PC-9 (cell line): ENCODE data around the gene SIAH3. TPM values are rescaled to one million over a fixed set of nuclear protein-coding genes. Genes with fewer than 3 reads are reported as not detected.

Experiments
- BruUV-seq: library from RNA; stranded (reverse); fragments of 400-500 nt; replicated peaks from 2 replicates; lab custom pipeline; 2021; lab: Mats Ljungman, UMichigan
- CTCF ChIA-PET: fragments of 300-600 bp; sonication (Branson Sonifier 250); formaldehyde crosslinking; loops from one replicate; lab custom pipeline; 2022; ENCODE audit warnings: antibody characterized with exemption; lab: Charles Lee
- POLR2A ChIA-PET: fragments of 300-600 bp; sonication (Branson Sonifier 250); formaldehyde crosslinking; loops from one replicate; lab custom pipeline; 2022; ENCODE audit warnings: antibody characterized with exemption; ENCODE audit not compliant: unreplicated experiment; lab: Charles Lee
- DNase-seq, 2 experiments: peaks; one replicate each; pipeline versions ENCODE4 v3.0.0 to v3.0.0-alpha.2; 2015 to 2022; ENCODE audit warnings: mixed read lengths in 1 of 2
- H2AFZ ChIP-seq: fragments of 200-600 bp; sonication (generic); 2 replicates; pipeline ENCODE4 v1.8.1; 2017; ENCODE audit warnings: antibody characterized with exemption
- H3F3A ChIP-seq: fragments of 200-600 bp; sonication (generic); 2 replicates; pipeline ENCODE4 v1.8.1; 2017; ENCODE audit warnings: antibody characterized with exemption, mild to moderate bottlenecking, low read depth; ENCODE audit not compliant: insufficient read depth
- H3K27ac ChIP-seq: fragments of 200-600 bp; sonication (generic); 2 replicates; pipeline ENCODE4 v1.6.1; 2016; ENCODE audit warnings: mixed run types
- H3K27me3 ChIP-seq: fragments of 200-600 bp; sonication (generic); 2 replicates; pipeline ENCODE4 v1.6.1; 2016; ENCODE audit warnings: low read depth, mixed run types; ENCODE audit not compliant: insufficient read depth
- H3K36me3 ChIP-seq: fragments of 200-600 bp; sonication (generic); 2 replicates; pipeline ENCODE4 v1.6.1; 2016; ENCODE audit warnings: low read depth, mixed run types
- H3K4me1 ChIP-seq: fragments of 200-600 bp; sonication (generic); replicated peaks from 2 replicates; pipeline ENCODE4 v1.6.1; 2016; ENCODE audit warnings: mixed run types; ENCODE audit not compliant: insufficient read depth
- H3K4me2 ChIP-seq: fragments of 200-600 bp; sonication (generic); 2 replicates; pipeline ENCODE4 v1.6.1; 2017; ENCODE audit warnings: mixed run types
- H3K4me3 ChIP-seq: fragments of 200-600 bp; sonication (generic); 2 replicates; pipeline ENCODE4 v1.6.1; 2016; ENCODE audit warnings: mixed run types
- H3K79me2 ChIP-seq: fragments of 200-600 bp; sonication (generic); 2 replicates; pipeline ENCODE4 v1.6.1; 2017; ENCODE audit warnings: low read depth, mixed run types
- H3K9me2 ChIP-seq: fragments of 200-600 bp; sonication (generic); 2 replicates; pipeline ENCODE4 v1.8.1; 2017; ENCODE audit warnings: mild to moderate bottlenecking; ENCODE audit not compliant: insufficient read depth
- H3K9me3 ChIP-seq: fragments of 200-600 bp; sonication (generic); 2 replicates; pipeline ENCODE4 v1.8.1; 2016; ENCODE audit warnings: low read depth; ENCODE audit not compliant: insufficient read depth
- H4K20me1 ChIP-seq: fragments of 200-600 bp; sonication (generic); 2 replicates; pipeline ENCODE4 v1.8.1; 2017; ENCODE audit not compliant: insufficient read depth
- CTCF ChIP-seq: fragments of 200-600 bp; sonication (generic); conservative IDR thresholded peaks from 2 replicates; pipeline ENCODE4 v1.6.1; 2017; ENCODE audit warnings: mixed run types, antibody characterized with exemption, mild to moderate bottlenecking, moderate library complexity
- EZH2 ChIP-seq: fragments of 200-600 bp; sonication (generic); IDR thresholded peaks from 2 replicates; pipeline ENCODE4 v1.8.0; 2017; ENCODE audit warnings: antibody characterized with exemption, low read depth
- intact Hi-C: fragments of 100-400 bp; cut with micrococcal nuclease; formaldehyde crosslinking; loops from one replicate; pipeline ENCODE4 v1.10.0; 2022; ENCODE audit not compliant: unreplicated experiment
- total RNA-seq: library from RNA; stranded (reverse); gene quantifications from 2 replicates; pipeline ENCODE4 v1.2.3, GENCODE V29; 2021

Gene SIAH3
- total RNA-seq, 1 experiment from 2014 or later: not detected

DNA sequence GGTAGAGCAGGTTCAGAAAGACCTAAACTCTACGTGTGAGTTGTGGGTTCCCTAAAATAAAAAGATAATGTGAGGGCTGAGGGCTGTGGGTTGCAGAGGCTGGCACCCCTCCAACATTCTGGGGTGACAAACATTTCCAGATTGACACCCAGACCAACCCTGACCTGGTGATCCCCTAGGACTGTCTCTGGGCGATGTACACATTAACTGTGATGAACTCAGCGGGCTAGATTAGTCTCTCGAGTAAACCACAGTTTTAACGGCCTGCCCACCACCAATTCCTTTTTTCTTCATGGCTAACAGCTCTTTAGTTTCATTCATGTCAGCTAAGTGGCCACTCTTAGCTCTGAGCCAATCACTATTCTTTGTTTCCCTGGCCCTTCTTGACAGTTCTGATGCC is 24.8 kb downstream of the SIAH3 start:
- Histone ChIP-seq H3K4me2 (no peak overlapping the region), H4K20me1 (no peaks in the 10 kb centered on the region), H3K9me3 (no peaks in the 10 kb centered on the region), H3K4me3 (no peak overlapping the region), H3K4me1 (no peaks in the 10 kb centered on the region), H3K27ac (no peak overlapping the region), H2AFZ (no peak overlapping the region), H3K9me2 (no peaks in the 10 kb centered on the region), H3K36me3 (no peaks in the 10 kb centered on the region), H3K79me2 (no peaks in the 10 kb centered on the region), H3F3A (no peaks in the 10 kb centered on the region), H3K27me3 (no peaks in the 10 kb centered on the region; the same call in 1 of the 2 replicates)
- CTCF ChIA-PET: no interaction called here
- intact Hi-C loops: no loop called here
- DNase-seq: no peak
- POLR2A ChIA-PET: no interaction called here
- TF ChIP-seq CTCF: no peak
- no peak for TF ChIP-seq EZH2
- no TSS peak for BruUV-seq

GRCh38 chr13:45825387-45825650 is 26.2 kb downstream of the SIAH3 start:
- H3K4me3 ChIP-seq: no peak overlapping the region
- intact Hi-C loops: no loop called here
- no peak overlapping the region for H3K4me2 ChIP-seq
- no peak for DNase-seq
- H3K27ac ChIP-seq: no peak overlapping the region
- H3K36me3 ChIP-seq: no peaks in the 10 kb centered on the region
- no peak for TF ChIP-seq CTCF
- no peak for TF ChIP-seq EZH2
- no peaks in the 10 kb centered on the region for H3K9me2 ChIP-seq
- no peaks in the 10 kb centered on the region for H3K79me2 ChIP-seq
- H2AFZ ChIP-seq: no peak overlapping the region
- POLR2A ChIA-PET: no interaction called here
- no peaks in the 10 kb centered on the region for H3K4me1 ChIP-seq
- CTCF ChIA-PET: no interaction called here
- H3K27me3 ChIP-seq: peaks cover 2% of the 10 kb centered on the region; the same call in 1 of the 2 replicates
- H3K9me3 ChIP-seq: no peaks in the 10 kb centered on the region
- no peaks in the 10 kb centered on the region for H3F3A ChIP-seq
- no peaks in the 10 kb centered on the region for H4K20me1 ChIP-seq
- BruUV-seq: no TSS peak

GRCh38 chr13:45823583-45823982 is 28.0 kb downstream of the SIAH3 start:
- no TSS peak for BruUV-seq

More at GRCh38 chr13:45823583-45823982, 28.0 kb downstream of the SIAH3 start:
- intact Hi-C loops: no loop called here
- Histone ChIP-seq H3K9me2 (no peaks in the 10 kb centered on the region), H3K79me2 (no peaks in the 10 kb centered on the region), H3K36me3 (no peaks in the 10 kb centered on the region), H2AFZ (no peak overlapping the region), H3K27me3 (peaks cover 19% of the 10 kb centered on the region; the same call in 1 of the 2 replicates), H3K9me3 (no peaks in the 10 kb centered on the region), H3K4me3 (no peak overlapping the region), H3K4me2 (no peak overlapping the region), H3F3A (no peaks in the 10 kb centered on the region), H3K27ac (no peak overlapping the region), H3K4me1 (no peaks in the 10 kb centered on the region), H4K20me1 (no peaks in the 10 kb centered on the region)
- ChIA-PET POLR2A (no interaction called here), CTCF (no interaction called here)
- TF ChIP-seq EZH2 (no peak), CTCF (no peak)
- no peak for DNase-seq
